CD4-positive, alpha-beta T cell (primary cell): Measurements from ENCODE around the gene CLCN6. TPM values are rescaled to one million over a fixed set of nuclear protein-coding genes. Genes with fewer than 3 reads are reported as not detected.

ENCODE experiments used
- ATAC-seq: fragments of 200-7000 bp; cut with Tn5 transposase; one replicate; pipeline ENCODE4 v1.10.0; 2022; ENCODE audit warnings: mild to moderate bottlenecking; ENCODE audit not compliant: poor library complexity
- CTCF ChIA-PET: fragments of 350-600 bp; sonication (Branson Sonifier 250); formaldehyde crosslinking; loops from one replicate; lab custom pipeline; 2021; ENCODE audit warnings: antibody characterized with exemption, inconsistent platforms; lab: Charles Lee
- POLR2A ChIA-PET: fragments of 350-600 bp; sonication (Branson Sonifier 250); formaldehyde crosslinking; loops from one replicate; lab custom pipeline; 2021; ENCODE audit warnings: antibody characterized with exemption, inconsistent platforms; lab: Charles Lee
- DNase-seq, 14 experiments: peaks; one replicate each; pipeline ENCODE4 v3.0.0-alpha.2; 2013 to 2020; ENCODE audit warnings: mixed read lengths in 2 of 14
- H3K27ac ChIP-seq, 2 donors: one replicate each; pipeline versions ENCODE4 v1.5.1 to v1.7.0; 2013; ENCODE audit warnings: low read length in 2 of 2, low read depth in 1 of 2, mild to moderate bottlenecking in 1 of 2
- H3K27me3 ChIP-seq, 2 experiments: 1 replicate in 1 of 2; 2 replicates in 1 of 2; pipeline versions ENCODE4 v1.6.1 to v1.7.0; 2013; ENCODE audit warnings: low read length in 2 of 2, control low read depth in 1 of 2, mild to moderate bottlenecking in 1 of 2, moderate library complexity in 1 of 2; ENCODE audit not compliant: insufficient read depth in 2 of 2, control insufficient read depth in 1 of 2
- H3K36me3 ChIP-seq: one replicate; pipeline ENCODE4 v1.6.1; 2013; ENCODE audit warnings: low read length, control low read depth; ENCODE audit not compliant: insufficient read depth
- H3K4me1 ChIP-seq: one replicate; pipeline ENCODE4 v1.6.1; 2013; ENCODE audit warnings: low read length, control low read depth; ENCODE audit not compliant: insufficient read depth
- H3K4me3 ChIP-seq: one replicate; pipeline ENCODE4 v1.5.1; 2013; ENCODE audit warnings: mild to moderate bottlenecking, low read length, moderate library complexity
- H3K9me3 ChIP-seq, 2 experiments: 1 replicate in 1 of 2; 2 replicates in 1 of 2; pipeline versions ENCODE4 v1.6.1 to v1.7.0; 2013; ENCODE audit warnings: low read length in 2 of 2, mild to moderate bottlenecking in 2 of 2, control low read depth in 1 of 2, moderate library complexity in 1 of 2; ENCODE audit not compliant: control insufficient read depth in 1 of 2, insufficient read depth in 1 of 2
- H3K27ac Mint-ChIP-seq: one replicate; pipeline ENCODE4 v1.8.0; 2020; ENCODE audit warnings: mixed read lengths
- H3K27me3 Mint-ChIP-seq: one replicate; pipeline ENCODE4 v1.8.0; 2021; ENCODE audit warnings: mixed read lengths
- H3K36me3 Mint-ChIP-seq: one replicate; pipeline ENCODE4 v1.8.0; 2021; ENCODE audit warnings: low read depth, mixed read lengths
- H3K4me1 Mint-ChIP-seq: one replicate; pipeline ENCODE4 v1.8.0; 2021; ENCODE audit warnings: low read depth, mixed read lengths
- H3K4me3 Mint-ChIP-seq: one replicate; pipeline ENCODE4 v1.8.0; 2020; ENCODE audit warnings: mild to moderate bottlenecking, mixed read lengths
- H3K9me3 Mint-ChIP-seq: one replicate; pipeline ENCODE4 v1.8.0; 2020; ENCODE audit warnings: mixed read lengths
- intact Hi-C, 2 experiments: fragments of 100-400 bp; cut with DNase I in 1 of 2; cut with micrococcal nuclease in 1 of 2; formaldehyde crosslinking; loops; one replicate each; pipeline versions ENCODE4 v1.15.1 to v1.9.0; 2023 to 2025; cut with DNase I, micrococcal nuclease
- total RNA-seq, 174 experiments: library from RNA in 2 of 174; stranded (reverse) in 2 of 174; gene quantifications; one replicate each; pipeline ENCODE4 v1.2.3 and lab custom pipeline; 2021 to 2026
- TF ChIP-seq, protein P1 (sequence below): fragments of 200-600 bp; IDR thresholded peaks from one replicate; pipeline ENCODE4 v1.8.0; 2022; ENCODE audit warnings: antibody characterized with exemption, mild to moderate bottlenecking

Gene CLCN6
- total RNA-seq, 2 experiments from 2014 or later, result 10.9 to 11.2 TPM

DNA sequence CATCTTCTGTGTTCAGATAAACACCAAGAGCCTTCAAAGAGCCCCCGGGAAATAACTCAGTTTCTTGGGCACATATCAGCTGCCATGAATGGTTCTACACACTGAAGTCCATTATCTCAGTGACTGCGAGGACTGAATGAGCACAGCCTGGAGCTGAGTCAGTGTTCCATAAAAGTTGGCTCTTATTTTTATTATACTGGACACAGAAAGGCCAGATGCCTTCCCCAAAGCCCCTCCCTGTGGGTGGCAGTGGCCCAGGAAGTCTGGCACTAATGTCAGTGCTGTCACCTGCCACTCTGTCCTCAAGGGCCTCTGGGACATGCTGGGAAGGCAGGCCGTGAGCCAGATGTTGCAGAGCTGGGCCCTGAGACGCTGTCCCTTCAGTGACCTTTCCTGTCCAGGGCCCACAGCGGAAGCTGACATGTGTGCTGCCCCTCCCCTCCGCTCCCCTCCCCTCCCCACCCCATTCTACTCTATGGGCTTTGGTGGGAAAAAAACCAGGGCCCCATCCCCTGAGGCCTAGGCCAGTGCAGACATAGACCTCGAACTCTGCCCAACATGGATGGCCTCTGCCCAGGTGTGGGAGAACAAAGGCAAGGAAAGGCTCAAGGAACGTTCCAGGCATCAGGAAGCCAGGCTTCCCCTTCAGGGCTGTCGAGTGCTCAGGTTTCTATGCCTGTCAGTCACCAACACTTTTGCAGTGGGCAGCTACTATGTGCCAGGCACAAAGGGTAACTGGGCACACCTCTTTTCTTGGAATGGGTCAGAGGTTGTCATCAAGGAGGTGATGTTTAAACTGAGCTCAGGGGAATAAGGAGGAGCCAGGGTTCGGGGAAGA lies 75.1 kb downstream of the CLCN6 start:
- Histone ChIP-seq H3K27me3 (peaks cover 0 to 2% of the 10 kb centered on the region in 2 experiments), H3K36me3 (no peaks in the 10 kb centered on the region), H3K4me1 (no peaks in the 10 kb centered on the region), H3K27ac (no peak overlapping the region), H3K9me3 (peaks cover 0 to 12% of the 10 kb centered on the region in 2 experiments), H3K4me3 (no peak overlapping the region)
- peaks cover 10% of the 10 kb centered on the region for H3K27me3 Mint-ChIP-seq
- H3K4me1 Mint-ChIP-seq, result no peaks in the 10 kb centered on the region
- H3K27ac Mint-ChIP-seq, result no peak overlapping the region
- TF ChIP-seq, protein P1, sequence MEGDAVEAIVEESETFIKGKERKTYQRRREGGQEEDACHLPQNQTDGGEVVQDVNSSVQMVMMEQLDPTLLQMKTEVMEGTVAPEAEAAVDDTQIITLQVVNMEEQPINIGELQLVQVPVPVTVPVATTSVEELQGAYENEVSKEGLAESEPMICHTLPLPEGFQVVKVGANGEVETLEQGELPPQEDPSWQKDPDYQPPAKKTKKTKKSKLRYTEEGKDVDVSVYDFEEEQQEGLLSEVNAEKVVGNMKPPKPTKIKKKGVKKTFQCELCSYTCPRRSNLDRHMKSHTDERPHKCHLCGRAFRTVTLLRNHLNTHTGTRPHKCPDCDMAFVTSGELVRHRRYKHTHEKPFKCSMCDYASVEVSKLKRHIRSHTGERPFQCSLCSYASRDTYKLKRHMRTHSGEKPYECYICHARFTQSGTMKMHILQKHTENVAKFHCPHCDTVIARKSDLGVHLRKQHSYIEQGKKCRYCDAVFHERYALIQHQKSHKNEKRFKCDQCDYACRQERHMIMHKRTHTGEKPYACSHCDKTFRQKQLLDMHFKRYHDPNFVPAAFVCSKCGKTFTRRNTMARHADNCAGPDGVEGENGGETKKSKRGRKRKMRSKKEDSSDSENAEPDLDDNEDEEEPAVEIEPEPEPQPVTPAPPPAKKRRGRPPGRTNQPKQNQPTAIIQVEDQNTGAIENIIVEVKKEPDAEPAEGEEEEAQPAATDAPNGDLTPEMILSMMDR, result no peak
- no peaks in the 10 kb centered on the region for H3K36me3 Mint-ChIP-seq
- H3K9me3 Mint-ChIP-seq, result no peaks in the 10 kb centered on the region
- DNase-seq, result no peak
- intact Hi-C loops, result no loop called here
- POLR2A ChIA-PET, result interaction anchor here (2.8 kb wide), 1 partner anchor 27 kb away, joined by 10 read pairs; no protein-coding TSS in a partner anchor
- H3K4me3 Mint-ChIP-seq, result no peak overlapping the region
- no peak for ATAC-seq
- CTCF ChIA-PET, result no interaction called here

DNA sequence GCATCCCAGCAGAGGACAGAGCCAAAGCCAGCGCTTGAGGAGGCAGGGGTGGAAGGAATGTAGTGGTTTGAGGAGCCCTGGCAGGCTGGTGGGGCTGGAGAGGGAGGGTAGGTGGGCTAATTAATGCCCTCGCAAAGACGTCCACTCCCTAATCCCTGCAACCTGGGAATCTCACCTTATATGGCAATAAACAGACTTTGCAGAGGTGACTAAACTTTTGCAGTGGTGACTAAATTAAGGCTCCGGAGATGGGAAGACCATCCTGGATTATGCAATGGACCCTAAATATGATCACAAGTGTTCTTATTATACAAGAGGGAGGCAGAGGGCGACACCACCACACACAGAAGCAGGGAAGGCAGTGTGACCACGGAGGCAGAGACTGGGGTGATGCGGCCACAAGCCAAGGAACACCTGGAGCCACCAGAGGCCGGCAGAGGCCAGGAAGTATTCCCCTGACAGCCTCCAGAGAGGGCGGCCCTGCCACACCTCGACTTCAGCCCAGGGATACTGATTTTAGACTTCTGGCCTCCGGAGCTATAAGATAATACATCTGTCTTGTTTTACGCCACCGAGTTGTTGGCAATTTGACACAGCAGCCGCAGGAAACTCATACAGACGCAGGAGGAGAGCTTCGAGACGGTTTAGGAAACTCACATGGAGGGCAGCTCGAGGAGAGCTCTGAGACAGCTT lies 75.9 kb downstream of the CLCN6 start:
- POLR2A ChIA-PET, result interaction anchor here (2.8 kb wide), 1 partner anchor 26 kb away, joined by 10 read pairs; no protein-coding TSS in a partner anchor
- Histone ChIP-seq H3K27ac (no peak overlapping the region), H3K4me3 (no peak overlapping the region), H3K9me3 (peaks cover 0 to 12% of the 10 kb centered on the region in 2 experiments), H3K27me3 (peaks cover 0 to 2% of the 10 kb centered on the region in 2 experiments), H3K36me3 (no peaks in the 10 kb centered on the region), H3K4me1 (no peaks in the 10 kb centered on the region)
- Mint-ChIP-seq H3K4me1 (no peaks in the 10 kb centered on the region), H3K36me3 (no peaks in the 10 kb centered on the region), H3K9me3 (no peaks in the 10 kb centered on the region), H3K27me3 (peaks cover 4% of the 10 kb centered on the region), H3K4me3 (no peak overlapping the region), H3K27ac (no peak overlapping the region)
- ATAC-seq (no peak), DNase-seq (no peak)
- TF ChIP-seq, protein P1, result no peak
- CTCF ChIA-PET, result no interaction called here
- intact Hi-C loops, result no loop called here

- intact Hi-C loops, result no loop called here
- peaks cover 0 to 2% of the 10 kb centered on the region in 2 experiments for H3K27me3 ChIP-seq
- H3K9me3 ChIP-seq, result peaks cover 0 to 12% of the 10 kb centered on the region in 2 experiments
- H3K36me3 ChIP-seq, result no peaks in the 10 kb centered on the region
- H3K4me1 ChIP-seq, result no peaks in the 10 kb centered on the region
- Mint-ChIP-seq H3K27me3 (no peaks in the 10 kb centered on the region), H3K27ac (no peak overlapping the region), H3K36me3 (no peaks in the 10 kb centered on the region), H3K9me3 (no peaks in the 10 kb centered on the region), H3K4me3 (no peak overlapping the region), H3K4me1 (no peaks in the 10 kb centered on the region)
- H3K4me3 ChIP-seq, result no peak overlapping the region
- POLR2A ChIA-PET, result interaction anchor here (2.8 kb wide), 1 partner anchor 25 kb away, joined by 10 read pairs; no protein-coding TSS in a partner anchor
- H3K27ac ChIP-seq, result no peak overlapping the region
- CTCF ChIA-PET, result no interaction called here
- DNase-seq (no peak), ATAC-seq (no peak)
- TF ChIP-seq, protein P1, result no peak
Measured at GRCh38 chr1:11882814-11883538, 77.0 kb downstream of the CLCN6 start.
